NB4 (cell line): ENCODE measurements around the gene WDR5.

Source experiments
- POLR2A ChIP-seq: IDR thresholded peaks from 2 replicates; pipeline ENCODE4 v1.6.1; 2011; ENCODE audit warnings: mild to moderate bottlenecking; ENCODE audit not compliant: insufficient read length; ENCODE audit errors: extremely low read depth
- TF ChIP-seq, protein P1 (sequence below): IDR thresholded peaks from one replicate; pipeline ENCODE4 v1.5.1; 2012; ENCODE audit warnings: low read depth, low read length
- TF ChIP-seq, protein P2 (sequence below): IDR thresholded peaks from 2 replicates; pipeline ENCODE4 v1.6.1; 2011; ENCODE audit warnings: low read depth, low read length

DNA sequence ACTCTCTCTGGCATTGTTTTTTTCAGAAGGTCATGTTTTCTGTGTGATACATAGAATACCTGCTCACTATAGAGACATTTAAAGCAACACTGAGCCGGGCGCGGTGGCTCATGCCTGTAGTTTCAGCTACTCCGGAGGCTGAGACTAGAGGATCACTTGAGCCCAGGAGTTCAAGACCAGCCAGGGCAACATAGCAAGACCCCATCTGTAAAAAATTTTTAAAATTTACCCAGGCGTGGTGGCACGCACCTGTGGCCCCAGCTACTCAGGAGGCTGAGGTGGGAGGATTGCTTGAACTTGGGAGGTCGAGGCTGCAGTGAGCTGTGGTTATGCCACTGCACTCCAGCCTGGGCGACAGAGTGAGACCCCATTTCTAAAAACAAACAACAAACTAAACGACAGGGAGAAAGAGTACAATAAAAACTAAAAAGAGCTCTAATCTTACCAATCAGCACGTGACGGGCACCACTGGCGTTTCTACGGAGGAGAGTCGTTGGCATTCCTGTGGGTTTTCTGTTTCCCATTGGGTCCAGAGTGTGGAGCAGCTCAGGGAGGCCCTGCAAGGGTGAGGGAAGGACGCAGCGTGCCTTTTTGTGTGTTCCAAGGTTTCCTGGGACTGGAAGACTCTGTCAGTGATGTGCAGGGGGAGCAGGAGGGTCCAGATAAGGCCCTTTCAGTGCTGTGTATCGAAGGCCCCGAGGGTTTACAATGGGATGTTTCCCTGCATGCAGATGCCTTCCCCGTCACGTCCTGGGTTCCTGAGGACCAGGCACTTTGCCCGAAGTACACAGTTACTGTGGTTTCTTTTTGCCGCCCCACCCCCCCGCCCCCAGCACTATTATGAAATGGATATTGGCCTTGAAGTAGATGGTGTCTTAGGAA is 35.7 kb downstream of the WDR5 start:
- no peak for TF ChIP-seq POLR2A
- TF ChIP-seq, protein P1, sequence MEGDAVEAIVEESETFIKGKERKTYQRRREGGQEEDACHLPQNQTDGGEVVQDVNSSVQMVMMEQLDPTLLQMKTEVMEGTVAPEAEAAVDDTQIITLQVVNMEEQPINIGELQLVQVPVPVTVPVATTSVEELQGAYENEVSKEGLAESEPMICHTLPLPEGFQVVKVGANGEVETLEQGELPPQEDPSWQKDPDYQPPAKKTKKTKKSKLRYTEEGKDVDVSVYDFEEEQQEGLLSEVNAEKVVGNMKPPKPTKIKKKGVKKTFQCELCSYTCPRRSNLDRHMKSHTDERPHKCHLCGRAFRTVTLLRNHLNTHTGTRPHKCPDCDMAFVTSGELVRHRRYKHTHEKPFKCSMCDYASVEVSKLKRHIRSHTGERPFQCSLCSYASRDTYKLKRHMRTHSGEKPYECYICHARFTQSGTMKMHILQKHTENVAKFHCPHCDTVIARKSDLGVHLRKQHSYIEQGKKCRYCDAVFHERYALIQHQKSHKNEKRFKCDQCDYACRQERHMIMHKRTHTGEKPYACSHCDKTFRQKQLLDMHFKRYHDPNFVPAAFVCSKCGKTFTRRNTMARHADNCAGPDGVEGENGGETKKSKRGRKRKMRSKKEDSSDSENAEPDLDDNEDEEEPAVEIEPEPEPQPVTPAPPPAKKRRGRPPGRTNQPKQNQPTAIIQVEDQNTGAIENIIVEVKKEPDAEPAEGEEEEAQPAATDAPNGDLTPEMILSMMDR = no peak
- TF ChIP-seq, protein P2, sequence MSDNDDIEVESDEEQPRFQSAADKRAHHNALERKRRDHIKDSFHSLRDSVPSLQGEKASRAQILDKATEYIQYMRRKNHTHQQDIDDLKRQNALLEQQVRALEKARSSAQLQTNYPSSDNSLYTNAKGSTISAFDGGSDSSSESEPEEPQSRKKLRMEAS = no peak
